OCI-LY1 (cell line): ENCODE measurements around the gene MARCHF10.

Experiments used
- EZH2 ChIP-seq: fragments of 200-600 bp; sonication (generic), shearing (Covaris generic); IDR thresholded peaks from 2 replicates; pipeline ENCODE4 v1.8.0; 2017; ENCODE audit warnings: borderline replicate concordance, mixed run types, mild to moderate bottlenecking, antibody characterized with exemption, low read length, moderate library complexity, mixed read lengths
- TF ChIP-seq, protein P1 (sequence below): fragments of 200-600 bp; sonication (generic), shearing (Covaris generic); IDR thresholded peaks from 2 replicates; pipeline ENCODE4 v1.5.1; 2017; ENCODE audit warnings: mild to moderate bottlenecking, antibody characterized with exemption, low read length, moderate library complexity, mixed read lengths

DNA sequence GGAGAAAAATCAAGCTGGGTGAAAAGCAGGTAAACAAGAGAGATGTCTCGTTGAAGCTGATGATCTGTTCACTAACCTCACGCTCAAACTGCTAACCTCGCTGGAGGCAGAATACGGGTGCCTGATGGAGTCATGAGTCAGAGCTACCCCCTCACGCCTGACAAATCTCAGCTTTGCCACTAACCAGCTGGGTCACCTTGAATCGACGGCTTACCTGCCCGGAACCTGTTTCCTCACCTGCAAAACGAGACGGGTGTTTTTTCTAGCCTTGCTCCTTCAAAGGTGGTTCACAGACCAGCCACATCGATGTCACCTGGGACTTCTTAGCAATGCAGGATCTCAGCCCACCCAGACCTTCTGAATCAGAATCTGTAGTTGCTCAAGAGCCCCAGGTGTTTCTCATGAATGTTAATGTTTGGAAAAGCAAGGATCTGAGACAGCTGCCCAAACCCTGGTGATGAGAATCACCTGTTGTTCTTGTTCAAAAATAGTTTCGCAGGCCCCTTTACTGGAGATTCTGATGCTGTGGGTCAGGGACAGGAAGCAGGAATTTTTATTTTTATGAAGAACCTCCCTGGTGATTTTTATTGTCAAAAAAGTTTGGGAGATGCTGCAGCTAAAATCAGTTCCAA is 56.9 kb downstream of the MARCHF10 start:
- TF ChIP-seq EZH2: no peak
- TF ChIP-seq, protein P1, sequence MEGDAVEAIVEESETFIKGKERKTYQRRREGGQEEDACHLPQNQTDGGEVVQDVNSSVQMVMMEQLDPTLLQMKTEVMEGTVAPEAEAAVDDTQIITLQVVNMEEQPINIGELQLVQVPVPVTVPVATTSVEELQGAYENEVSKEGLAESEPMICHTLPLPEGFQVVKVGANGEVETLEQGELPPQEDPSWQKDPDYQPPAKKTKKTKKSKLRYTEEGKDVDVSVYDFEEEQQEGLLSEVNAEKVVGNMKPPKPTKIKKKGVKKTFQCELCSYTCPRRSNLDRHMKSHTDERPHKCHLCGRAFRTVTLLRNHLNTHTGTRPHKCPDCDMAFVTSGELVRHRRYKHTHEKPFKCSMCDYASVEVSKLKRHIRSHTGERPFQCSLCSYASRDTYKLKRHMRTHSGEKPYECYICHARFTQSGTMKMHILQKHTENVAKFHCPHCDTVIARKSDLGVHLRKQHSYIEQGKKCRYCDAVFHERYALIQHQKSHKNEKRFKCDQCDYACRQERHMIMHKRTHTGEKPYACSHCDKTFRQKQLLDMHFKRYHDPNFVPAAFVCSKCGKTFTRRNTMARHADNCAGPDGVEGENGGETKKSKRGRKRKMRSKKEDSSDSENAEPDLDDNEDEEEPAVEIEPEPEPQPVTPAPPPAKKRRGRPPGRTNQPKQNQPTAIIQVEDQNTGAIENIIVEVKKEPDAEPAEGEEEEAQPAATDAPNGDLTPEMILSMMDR: no peak
